Measurements from ENCODE around the gene PTPRT.

PTPRT gene

DNA sequence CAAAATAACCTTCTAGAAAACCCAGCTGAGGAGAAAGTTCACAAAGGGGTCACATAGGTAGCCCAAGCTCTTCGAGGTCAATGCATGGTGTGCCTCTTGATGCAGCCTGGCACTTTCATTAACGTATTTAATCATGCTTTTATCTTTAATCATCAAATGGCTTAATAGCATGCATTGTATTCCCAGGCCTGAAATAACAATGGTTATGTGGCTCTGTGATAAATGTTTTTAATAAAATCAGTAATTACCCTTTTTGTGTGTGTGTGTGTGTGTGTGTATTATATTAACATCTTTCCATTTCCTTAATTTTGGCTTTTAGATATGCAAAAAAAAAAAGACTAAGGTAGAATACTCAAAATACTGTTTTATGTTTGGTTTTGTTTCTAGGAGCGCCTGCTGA is 681.8 kb downstream of the PTPRT start:
- no peak for DNase-seq

DNA sequence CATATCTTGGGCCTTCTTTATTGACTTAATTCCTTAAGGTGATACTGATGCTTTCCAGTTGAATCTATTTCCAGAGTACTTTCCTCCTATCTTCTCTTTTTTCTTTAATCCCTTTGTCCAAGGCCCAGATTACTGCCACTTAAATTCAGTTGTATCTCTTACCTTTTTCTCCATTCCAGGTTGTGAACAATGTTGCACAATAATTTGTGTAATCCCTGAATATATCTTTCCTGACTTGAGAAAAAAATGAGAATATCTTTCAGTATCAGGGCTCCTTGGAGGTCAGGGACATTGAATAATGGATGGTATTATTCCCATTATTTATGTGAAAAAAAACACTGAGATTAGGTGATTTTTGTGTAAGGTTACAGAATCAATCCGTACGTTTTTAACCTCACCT is 683.3 kb downstream of the PTPRT start:
- no peak for DNase-seq

DNA sequence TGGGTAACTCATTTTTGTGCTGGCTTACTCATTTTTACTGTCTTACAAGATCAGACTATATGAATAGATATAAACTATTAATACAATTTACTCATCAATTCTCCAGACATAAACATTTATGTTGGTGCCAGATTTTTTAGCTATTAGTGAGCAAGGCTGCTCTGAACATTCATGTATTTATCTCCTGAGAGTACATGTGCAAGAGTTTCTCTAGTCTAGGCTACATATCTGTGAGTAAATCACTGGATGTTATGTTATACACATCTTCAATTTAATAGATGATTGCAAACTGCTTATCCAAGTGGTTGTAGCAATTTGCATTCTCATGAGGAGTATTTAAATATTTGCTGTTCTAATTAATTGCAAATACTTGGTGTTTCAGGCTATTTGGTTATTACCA is 687.1 kb downstream of the PTPRT start:
- DNase-seq = no peak

DNA sequence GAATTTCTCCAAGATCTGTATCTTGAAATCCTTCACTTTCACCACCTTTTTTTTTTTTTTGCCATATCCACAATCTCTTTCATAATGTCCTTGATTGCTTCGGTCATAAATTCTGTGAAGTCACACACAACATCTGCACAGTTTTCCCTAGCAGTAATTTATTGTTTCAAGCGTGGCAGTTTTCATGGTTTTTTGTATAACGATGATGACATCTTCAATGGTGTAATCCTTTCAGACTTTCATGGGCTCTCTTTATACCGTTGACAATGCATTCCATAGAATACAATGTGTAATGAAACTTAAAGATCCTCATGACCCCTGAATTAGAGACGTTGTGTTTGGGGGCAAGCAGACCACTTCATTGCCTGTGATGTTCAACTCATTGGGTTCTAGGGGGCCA is 693.1 kb downstream of the PTPRT start:
- DNase-seq = no peak

DNA sequence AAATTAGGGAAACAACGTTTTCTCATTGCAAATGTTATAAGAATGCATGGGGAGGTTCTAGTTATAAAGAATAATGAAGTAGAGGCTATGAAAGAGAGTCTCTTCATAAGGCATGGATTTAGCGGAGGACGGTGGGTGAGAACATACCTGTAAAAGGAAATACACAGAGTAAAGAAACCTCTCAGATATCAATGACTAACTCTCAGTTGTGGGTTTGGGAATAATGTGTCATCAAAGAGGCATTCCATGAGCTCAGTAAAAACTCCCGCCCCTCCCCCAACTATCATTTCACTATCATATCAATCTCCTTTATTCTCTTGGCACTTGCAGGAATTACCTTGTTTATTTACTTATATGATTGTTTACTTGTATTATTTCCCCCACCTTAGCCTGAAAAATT is 695.4 kb downstream of the PTPRT start:
- DNase-seq = no peak

- no peak for DNase-seq
Measured at GRCh38 chr20:42493001-42493400, 696.7 kb downstream of the PTPRT start.

- no peak for DNase-seq
Measured at GRCh38 chr20:42492290-42492689, 697.4 kb downstream of the PTPRT start.

GRCh38 chr20:42485556-42485955 is 704.1 kb downstream of the PTPRT start:
- DNase-seq = no peak

GRCh38 chr20:42484790-42485375 is 704.8 kb downstream of the PTPRT start:
- no peak for DNase-seq

DNA sequence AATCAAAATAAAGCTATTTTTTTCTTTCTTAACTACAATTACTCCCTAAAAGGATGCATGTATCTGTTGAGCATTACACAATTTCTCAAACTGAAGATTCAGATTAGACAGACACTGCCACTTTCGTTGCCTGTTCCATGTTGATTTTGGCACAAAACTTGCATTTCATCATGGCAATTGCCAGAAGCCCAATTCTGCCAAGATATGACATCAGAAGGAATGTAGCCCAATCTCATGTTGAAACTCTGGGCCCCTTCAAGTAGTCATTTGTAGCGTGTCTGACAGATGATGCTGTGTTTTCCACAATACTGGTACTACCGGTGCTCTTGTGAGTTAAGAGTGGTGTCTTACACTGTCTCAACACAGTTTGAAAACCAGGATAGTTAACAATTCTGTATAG is 705.4 kb downstream of the PTPRT start:
- no peak for DNase-seq

DNA sequence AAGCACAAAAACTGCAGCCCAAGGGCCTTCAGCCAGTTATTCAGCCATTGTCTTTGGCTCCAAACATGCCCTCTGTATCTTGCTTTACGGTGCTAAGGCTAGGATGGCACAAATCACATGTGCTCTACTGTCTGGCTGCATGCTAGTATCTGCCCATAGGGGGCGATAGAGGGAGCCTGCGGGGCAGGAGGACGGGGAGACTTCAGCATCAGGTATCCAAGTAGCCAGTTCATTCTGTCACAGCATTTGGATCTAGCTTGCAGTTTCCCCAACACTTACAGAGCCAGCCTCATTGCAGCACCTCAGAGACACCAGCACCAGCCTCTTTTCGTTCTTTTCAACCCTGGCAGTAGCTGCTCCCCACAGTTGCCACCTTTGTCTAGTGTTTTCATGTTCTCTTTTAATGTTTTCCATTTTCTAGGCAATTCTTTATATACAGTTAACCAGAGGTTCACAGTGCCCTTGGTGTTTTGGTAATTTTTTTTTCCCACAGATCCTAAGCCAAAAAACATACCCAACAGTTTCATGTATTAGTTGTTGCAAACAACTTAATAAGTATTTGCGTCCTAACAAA is 705.9 kb downstream of the PTPRT start:
- DNase-seq = peak; percentile 32

DNA sequence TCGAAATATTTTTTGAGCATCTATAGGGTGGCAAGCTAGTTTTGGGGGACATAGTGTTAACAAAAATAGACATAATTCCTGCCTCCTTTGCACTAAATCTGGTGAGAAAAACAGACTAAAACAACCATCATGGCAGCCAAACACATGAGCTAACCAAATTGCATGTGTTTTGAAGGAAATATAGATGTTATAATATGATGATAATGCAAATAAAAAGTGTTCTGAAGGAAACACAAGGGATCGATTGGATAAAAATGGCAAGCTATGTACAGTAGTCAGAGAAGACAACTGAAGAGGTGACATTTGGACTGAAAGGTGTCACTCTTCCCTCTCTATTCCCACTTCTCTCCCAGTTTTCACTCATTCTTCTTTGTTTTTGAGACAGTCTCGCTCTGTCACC is 706.9 kb downstream of the PTPRT start:
- no peak for DNase-seq

GRCh38 chr20:42475773-42476172 is 713.9 kb downstream of the PTPRT start:
- DNase-seq = no peak

- DNase-seq = no peak
Measured at GRCh38 chr20:42474646-42475045, 715.1 kb downstream of the PTPRT start.

GRCh38 chr20:42472198-42472597 is 717.5 kb downstream of the PTPRT start:
- no peak for DNase-seq

GRCh38 chr20:42461965-42462593 is 727.6 kb downstream of the PTPRT start:
- DNase-seq = no peak

DNA sequence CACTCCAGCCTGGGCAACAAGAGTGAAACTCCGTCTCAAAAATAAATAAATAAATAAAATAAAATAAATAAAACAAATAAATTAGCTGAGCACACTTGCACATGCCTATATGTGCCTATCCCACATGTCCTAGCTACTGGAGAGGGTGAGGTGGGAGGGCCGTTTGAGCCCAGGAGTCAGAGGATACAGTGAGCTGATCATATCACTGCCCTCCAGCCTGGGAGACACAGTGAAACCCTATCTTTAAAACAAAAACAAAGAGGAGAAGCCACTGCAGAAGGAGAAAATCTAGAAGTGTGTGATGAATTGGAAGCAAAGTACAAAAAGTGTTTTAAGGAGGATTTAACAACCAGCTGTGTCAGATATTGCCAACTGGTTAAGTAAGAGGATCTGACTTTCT is 728.4 kb downstream of the PTPRT start:
- DNase-seq = no peak

- DNase-seq = no peak
Measured at GRCh38 chr20:42447270-42447669, 742.4 kb downstream of the PTPRT start.

- DNase-seq = no peak
Measured at GRCh38 chr20:42444799-42445198, 744.9 kb downstream of the PTPRT start.

GRCh38 chr20:42443200-42443599 is 746.5 kb downstream of the PTPRT start:
- no peak for DNase-seq

GRCh38 chr20:42442716-42443115 is 747.0 kb downstream of the PTPRT start:
- no peak for DNase-seq

- no peak for DNase-seq
Measured at GRCh38 chr20:42441864-42442331, 747.8 kb downstream of the PTPRT start.

- DNase-seq = no peak
Measured at GRCh38 chr20:42441196-42441863, 748.4 kb downstream of the PTPRT start.

- no peak for DNase-seq
Measured at GRCh38 chr20:42435230-42435629, 754.5 kb downstream of the PTPRT start.
